ENCODE data around the gene GABRD.

The GABRD gene

GRCh38 chr1:2027961-2028583, 8.9 kb downstream of the GABRD start:
- ChIA-PET POLR2A (ENCODE audit: low non-redundant PET) (no interaction called here), CTCF (interaction anchor here (1.0 to 1.2 kb wide), 2 partner anchors 67 to 68 kb away, joined by 3 to 4 read pairs; no protein-coding TSS in a partner anchor)
- no peak for DNase-seq (ENCODE audit: low spot score)
- TF ChIP-seq CTCF (conservative IDR thresholded peaks at IDR 0.05; ENCODE audit: low read depth): no peak
- no peak overlapping the region for H3K27ac ChIP-seq

- ChIA-PET POLR2A (ENCODE audit: low non-redundant PET) (no interaction called here), CTCF (interaction anchor here (0.8 to 2.0 kb wide), 3 partner anchors 16 to 68 kb away, joined by 3 to 6 read pairs (median 4); no protein-coding TSS in a partner anchor)
- TF ChIP-seq CTCF (conservative IDR thresholded peaks at IDR 0.05; ENCODE audit: low read depth): no peak
- no peak for DNase-seq (ENCODE audit: low spot score)
- no peak overlapping the region for H3K27ac ChIP-seq
These were observed 9.9 kb downstream of the GABRD start for GRCh38 chr1:2028870-2029560.

- CTCF ChIA-PET: interaction anchor here (0.8 to 2.0 kb wide), 2 partner anchors 15 to 61 kb away, joined by 3 to 6 read pairs; no protein-coding TSS in a partner anchor
- no peak for DNase-seq (ENCODE audit: low spot score)
- no peak for TF ChIP-seq CTCF (conservative IDR thresholded peaks at IDR 0.05; ENCODE audit: low read depth)
- no peak overlapping the region for H3K27ac ChIP-seq
- POLR2A ChIA-PET (ENCODE audit: low non-redundant PET): no interaction called here
These were observed 10.4 kb downstream of the GABRD start for GRCh38 chr1:2029561-2029960.

- DNase-seq (ENCODE audit: low spot score): no peak
- TF ChIP-seq CTCF (conservative IDR thresholded peaks at IDR 0.05; ENCODE audit: low read depth): no peak
- no peak overlapping the region for H3K27ac ChIP-seq
- POLR2A ChIA-PET (ENCODE audit: low non-redundant PET): no interaction called here
- CTCF ChIA-PET: interaction anchor here (0.6 to 2.0 kb wide), 4 partner anchors 14 to 70 kb away, joined by 3 to 6 read pairs (median 3); no protein-coding TSS in a partner anchor
These were observed 11.1 kb downstream of the GABRD start for GRCh38 chr1:2030076-2030871.

- ChIA-PET CTCF (interaction anchor here (0.6 to 4.6 kb wide), 3 partner anchors 12 to 19 kb away, joined by 3 to 20 read pairs (median 4); no protein-coding TSS in a partner anchor), POLR2A (ENCODE audit: low non-redundant PET) (no interaction called here)
- H3K27ac ChIP-seq: no peak overlapping the region
- DNase-seq (ENCODE audit: low spot score): no peak
- no peak for TF ChIP-seq CTCF (conservative IDR thresholded peaks at IDR 0.05; ENCODE audit: low read depth)
These were observed 12.7 kb downstream of the GABRD start for GRCh38 chr1:2031546-2032540.
